NOMO-1 treated with dmso at 0.1 percent for 144 hours (cell line): Measurements from ENCODE around the gene IP6K1.

Source experiments
- DNase-seq: peaks from one replicate; lab custom pipeline; 2025; ENCODE audit not compliant: unreplicated experiment; lab: John Stamatoyannopoulos, UW

IP6K1 gene

DNA sequence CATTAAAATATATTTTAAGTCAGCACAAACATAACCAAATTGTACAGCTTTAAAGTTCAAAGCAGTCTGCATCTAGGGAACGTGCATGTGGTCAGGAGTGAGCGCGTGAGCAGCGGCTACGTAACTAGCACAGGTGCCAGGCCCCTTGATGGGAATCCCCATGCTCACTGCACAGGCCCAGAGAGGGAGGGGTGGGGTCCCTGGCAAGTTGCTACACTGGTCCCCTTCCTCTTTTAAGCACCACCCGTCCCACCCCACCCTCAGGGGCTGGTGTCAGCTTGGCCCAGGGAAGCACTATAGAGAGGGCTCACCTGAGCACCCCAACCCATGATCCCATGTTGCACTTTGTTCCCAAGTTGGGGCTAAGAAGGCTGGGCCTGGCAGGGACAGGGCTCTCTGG is 61.8 kb downstream of the IP6K1 start:
- DNase-seq = no peak

DNA sequence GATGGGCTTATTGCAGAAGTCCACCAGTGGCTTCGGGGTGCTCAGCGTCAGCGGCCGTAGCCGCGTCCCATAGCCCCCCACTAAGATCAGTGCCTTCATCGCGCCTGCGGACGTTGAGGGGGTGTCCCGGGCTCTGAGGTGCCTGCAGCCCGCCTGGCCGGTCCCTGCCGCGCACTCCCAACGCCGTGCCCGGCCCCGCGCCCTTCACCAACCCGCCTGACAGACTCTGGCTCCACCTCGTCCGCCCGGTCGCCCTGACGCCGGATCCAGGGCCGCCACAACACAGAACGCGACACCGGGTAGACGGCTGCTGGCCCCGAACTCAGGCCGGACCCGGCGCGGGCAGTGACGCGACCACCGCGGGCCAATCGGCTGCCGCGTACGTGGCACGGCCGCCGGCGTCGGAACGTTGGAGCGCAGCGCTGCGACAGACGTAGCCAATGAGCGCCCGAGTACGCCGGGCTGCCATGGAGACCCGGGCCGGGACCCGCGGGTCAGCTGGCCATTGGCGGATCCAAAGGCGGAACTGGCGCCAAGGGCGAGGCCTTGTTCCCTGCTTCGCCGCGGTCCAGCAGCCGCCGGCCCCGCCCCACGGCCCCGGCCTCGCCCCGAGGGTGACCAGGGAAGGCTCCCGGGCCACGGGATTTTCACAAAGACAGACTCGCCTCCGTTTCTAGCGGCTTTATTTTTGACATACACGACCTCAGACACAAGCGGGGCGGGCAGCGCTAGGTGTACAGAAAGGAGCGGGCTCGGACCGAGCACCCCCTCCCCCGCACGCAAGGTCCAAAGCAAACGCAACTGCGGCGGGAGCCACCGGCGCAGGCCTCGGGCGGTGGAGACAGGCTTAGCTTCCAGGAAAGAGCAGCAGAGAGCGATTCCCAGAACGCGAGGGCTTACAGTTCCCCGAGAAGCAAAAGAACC is 62.5 kb downstream of the IP6K1 start, which contains the start of gene GMPPB:
TSS of gene GMPPB (minus strand) at position 324 of the 924 bp plus-strand sequence. CDS start at position 99, 225 bp downstream.
- DNase-seq = peak; percentile 96

DNA sequence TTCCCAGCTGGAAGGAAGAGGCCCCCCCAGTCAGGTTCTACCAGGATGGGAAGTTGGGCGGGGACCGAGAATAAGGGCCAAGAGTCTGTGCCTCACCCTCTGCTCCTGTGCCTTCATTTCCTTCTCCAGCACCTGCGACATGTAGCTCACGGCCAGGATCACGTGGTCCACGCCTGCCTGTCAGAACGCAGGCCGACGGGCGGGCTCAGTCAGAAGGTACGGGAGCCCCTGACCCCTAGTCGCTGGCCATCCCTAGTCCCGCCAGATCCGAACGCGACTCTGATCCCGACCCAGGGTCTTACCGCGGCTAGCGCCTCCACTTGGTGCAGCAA is 63.1 kb downstream of the IP6K1 start:
- DNase-seq = peak; percentile 26

DNA sequence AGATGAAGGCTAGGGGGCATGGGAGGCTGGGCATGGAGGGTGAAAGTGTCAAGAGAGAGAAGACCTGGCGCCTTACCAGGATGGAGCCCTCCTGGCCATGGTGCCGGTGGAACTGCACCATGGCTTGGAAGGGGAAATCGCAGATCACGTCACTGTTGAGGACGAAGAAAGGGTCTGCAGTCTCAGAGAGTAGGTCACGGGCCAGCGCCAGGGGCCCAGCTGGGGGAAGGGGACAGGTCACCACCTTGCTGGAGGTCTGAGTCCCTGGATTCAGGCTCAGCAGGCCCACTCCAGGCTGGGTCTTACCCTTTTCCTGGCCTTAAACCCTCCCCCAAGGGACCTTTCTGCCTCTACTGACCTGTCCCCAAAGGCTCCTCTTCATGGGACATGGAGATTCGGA is 63.4 kb downstream of the IP6K1 start:
- no peak for DNase-seq

DNA sequence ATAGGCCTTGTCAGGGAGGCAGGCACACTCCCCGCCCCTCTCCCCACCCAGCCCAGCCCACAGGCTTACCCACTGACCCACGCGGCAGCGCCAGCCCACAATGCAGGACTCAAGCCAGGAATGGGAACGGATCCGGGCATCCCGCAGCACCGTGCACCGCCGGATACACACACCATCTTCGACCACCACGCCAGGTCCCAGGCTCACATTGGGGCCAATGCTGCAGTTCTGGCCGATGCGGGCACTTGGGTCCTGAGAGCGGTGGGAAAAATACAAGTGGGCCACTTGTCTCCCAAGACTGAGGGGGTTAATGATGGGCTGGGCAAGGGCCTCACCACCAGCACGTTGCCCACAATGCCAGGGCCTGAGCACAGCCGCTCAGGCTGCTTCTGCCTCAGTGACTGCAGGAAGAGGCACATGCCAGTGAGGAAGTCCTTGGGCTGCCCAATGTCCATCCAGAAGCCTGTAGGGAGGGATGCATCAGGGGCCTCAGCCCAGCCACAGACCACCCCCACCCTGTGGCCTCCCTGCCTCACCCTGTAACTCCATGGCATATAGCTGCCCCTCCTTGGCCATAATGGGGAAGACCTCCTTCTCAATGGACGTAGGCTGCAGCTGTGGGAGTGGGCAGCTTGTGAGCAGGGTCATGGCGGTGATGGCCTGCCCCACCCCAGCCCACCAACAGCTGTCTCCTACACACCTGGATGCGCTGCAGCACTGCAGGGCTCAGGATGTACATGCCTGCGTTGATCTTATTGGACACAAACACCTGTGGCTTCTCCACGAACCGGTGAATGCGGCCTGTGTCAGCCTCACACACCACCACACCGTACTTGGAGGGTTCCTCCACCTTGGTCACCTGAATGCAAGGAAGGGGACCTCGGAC is 64.2 kb downstream of the IP6K1 start:
- DNase-seq = no peak

DNA sequence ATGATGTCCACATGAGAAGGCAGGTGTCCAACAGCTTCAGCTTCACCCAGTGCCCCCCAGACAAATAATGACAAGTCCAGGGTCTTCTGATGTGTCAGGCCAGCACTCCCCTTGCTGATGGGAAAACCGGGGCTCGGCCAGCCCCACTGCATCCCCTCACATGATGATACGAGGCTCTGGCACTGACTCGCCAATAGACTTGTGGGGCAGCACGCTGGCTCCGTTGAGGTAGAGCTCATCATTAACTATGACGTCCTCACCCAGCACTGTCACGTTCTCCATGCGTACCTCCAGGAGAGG is 64.8 kb downstream of the IP6K1 start:
- DNase-seq = no peak

DNA sequence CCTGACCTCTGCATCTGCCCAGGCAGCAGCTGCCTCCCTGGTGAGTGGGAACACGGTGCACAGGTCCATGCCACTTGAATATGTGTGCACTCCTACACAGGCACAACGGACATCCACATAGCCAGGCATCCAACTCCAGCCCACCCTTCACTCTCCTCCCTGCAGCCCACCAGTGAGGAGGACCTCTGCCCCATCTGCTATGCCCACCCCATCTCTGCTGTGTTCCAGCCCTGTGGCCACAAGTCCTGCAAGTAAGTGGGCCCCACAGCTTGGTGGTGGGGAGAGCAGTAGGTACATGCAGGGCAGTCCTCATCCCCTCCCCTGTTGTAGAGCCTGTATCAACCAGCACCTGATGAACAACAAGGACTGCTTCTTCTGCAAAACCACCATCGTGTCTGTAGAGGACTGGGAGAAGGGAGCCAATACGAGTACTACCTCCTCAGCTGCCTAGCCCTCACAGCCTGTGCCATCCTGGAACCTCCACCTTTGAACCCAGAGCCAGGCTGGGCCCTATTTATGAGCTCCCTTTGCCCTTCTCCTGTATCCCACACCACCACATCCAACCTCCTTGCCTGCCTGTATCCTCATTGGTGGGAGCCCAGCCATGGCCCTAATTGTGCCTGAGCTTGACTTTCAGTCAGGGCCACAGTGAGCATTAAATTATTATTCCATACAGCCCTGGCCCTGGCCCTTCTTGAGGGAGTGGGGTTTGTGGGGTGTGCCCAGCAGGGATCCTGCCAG is 65.3 kb downstream of the IP6K1 start:
- DNase-seq = no peak

DNA sequence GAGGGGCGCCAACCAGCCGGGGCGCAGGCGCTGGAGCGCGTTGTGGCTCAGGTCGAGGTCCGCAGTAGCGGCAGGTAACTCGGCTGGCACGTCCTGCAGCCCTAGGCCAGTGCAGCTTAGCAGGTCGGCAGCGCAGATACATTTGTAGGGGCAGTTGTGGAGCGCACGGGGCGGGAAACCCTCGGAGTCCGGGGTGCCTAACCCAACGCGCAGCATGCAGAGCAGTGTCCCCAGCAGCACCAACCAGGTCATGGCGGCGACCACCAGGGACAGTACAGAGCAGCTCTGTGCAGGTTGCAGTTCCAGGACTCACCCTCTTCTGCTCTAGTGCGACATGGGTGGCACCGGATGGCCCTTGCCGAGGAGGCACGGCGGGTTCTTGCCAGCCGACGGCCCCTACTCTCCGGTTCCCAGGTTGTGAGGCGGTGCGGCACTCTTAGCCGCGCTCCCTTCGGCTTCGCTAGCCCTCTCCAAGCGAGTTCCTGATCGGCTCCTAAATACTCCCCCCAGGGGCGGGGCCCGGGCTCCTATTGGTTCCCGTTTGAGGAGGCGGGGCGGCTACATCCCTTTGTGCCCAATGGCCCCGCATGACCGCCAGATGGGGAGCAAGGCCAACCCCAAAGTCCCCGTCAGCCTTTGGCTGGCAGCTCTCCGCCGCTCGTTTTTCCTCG is 67.0 kb downstream of the IP6K1 start, which contains the start of gene AMIGO3:
TSS of gene AMIGO3 (minus strand) at position 471 of the 671 bp plus-strand sequence. CDS start at position 252, 219 bp downstream.
- DNase-seq = peak; percentile 73

DNA sequence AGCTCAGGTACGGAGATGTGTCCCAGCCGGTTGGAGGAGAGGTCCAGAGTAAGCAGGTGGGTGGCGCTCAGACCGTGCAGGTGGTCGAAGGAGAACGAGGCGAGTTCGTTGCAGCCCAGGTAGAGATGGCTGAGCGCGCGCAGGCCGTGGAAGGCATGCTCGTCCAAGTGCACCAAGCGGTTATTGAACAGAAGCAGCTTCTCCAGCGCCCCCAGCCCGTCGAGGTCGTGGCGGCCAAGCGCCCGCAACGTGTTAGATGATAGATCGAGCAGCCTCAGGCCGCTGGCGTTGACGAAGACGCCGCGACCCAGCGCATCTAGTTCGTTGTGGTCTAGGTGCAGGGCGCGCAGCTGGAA is 67.5 kb downstream of the IP6K1 start:
- DNase-seq = no peak

DNA sequence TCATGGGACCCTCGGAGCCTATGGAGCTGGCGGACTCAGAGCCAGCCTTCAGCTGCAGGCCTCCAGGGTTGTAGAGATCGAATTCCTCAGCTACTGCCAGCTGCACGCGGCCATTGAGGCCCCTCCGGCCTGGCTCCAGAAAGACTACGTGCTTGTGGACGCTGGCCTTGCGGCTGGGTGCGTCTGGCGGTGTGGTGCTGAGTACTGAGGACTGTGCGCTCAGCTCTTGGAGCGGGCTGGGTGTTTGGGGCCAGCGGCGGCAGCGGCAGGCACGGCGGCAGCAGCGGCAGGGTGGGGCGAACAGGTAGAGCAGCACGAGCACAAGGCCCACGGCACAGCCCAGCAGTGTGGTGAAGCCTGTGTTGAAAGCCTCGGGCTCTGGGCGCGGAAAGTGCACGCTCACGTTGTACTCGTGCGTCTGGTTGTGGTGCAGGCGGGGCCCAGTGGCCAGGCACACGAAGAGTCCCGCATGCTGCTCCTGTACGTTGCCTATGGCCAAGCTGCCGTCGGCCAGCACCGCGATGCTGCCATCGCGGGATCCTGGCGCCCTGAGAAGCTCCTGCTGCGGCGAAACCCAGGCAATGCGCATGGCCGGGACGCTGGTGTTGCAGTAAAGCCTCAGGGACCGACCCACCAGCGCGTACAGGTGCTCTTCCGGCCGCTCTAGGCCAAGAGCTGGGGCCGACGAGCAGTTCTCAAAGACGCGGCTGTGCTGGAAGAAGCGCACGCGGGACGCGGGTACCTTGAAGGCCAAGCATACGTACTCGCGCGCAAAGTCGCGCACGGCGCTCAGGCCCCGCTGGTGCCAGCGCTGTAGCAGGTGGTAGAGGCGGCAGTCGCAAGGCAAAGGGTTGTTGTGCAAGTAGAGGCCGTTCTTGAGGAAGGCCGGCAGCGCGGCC is 68.1 kb downstream of the IP6K1 start:
- DNase-seq = no peak

DNA sequence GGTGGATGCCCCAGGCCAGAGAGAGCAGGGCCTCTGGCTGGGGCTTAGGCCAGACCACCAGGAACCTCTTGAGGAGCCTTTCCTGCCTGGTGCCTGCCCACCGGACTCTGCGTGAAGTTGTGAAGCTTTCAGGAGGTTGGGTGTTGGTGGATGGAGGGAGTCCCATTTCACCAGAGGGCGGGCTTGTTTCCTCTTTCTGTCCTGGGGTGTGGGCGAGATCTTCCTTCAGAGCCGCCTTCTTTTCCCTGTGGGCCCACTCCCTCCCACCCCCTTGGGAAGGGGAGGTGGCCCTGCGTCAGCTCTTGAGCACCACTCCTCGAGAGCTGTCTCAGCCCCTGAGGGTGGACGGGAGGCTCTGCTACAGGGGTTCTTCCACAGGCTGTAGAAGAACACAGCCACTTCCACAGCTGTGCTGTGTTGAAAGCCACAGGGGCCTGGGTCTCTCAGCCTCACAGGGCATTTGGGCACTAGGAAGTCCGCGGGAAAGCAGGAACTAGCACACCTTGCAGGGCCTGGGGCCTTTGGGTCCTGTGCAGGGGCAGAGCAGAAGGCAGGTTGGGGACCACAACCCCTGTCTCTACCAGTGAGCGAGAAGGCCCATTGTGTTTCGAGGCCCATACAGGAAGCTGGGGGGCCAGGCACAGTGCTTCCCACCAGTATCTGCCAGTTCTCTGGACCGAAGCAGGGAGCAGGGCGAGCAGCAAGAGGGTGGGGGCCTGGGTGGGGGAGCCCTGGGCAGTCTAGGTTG is 69.0 kb downstream of the IP6K1 start:
- no peak for DNase-seq

DNA sequence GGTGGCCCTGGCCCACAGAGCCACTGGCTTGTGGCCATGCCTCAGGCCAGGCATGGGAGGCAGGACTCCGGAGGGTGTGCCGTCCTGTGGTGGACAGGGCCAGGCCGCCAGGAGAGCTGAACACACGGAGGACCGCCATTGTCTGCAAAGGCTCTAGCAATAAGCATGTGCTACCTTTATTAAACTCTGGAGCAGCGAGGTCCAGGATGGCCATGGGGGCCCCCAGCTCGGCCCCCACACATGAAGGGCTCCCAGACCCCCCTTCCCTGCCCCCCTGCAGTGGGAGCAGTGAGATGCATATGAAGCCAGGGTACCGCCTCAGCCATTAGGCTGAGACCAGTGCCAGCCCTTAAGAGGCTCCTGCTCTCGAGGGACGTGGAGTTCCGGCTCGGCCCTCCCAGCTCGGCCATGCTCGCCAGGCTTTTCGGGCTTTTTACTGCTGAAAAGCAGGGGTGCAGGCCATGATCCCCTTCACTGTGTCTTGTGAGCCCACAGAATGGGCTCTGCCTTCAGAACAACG is 69.6 kb downstream of the IP6K1 start:
- DNase-seq = no peak

DNA sequence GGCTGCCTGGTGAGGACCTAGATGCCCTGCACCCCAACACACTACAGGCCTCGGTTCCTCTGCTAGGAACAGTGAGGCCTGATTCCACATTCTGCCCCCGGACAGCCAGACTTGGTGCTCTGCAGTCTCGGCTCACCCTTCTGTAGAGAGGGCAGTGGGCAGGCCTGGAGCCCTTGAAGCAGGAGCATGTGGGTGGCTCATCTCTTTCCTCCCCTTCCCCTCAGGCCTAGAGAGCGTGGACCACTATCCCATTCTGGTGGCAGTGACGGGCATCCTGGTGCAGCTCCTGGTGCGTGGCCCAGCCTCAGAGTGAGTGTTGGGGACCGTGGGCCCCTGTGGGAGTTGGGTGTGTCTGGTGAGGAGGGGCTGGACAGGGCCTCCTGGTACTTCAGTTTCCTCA is 70.2 kb downstream of the IP6K1 start:
- DNase-seq = no peak

DNA sequence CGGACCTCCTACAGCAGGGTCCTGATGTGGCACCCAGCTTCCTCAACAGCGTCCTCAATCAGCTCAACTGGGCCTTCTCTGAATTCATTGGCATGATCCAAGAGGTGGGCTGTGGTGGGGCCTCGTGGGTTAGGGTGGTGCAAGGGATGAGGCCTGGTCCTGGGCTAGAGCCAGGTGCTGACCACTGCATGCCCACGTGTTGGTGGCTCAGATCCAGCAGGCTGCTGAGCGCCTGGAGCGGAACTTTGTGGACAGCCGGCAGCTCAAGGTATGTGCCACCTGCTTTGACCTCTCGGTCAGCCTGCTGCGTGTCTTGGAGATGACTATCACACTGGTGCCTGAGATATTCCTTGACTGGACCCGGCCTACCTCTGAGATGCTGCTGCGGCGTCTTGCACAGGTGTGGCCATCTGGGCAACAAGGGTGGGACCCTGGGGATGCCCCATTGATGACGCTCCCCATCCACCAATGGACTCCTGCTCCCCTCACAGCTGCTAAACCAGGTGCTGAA is 70.7 kb downstream of the IP6K1 start:
- DNase-seq = no peak

DNA sequence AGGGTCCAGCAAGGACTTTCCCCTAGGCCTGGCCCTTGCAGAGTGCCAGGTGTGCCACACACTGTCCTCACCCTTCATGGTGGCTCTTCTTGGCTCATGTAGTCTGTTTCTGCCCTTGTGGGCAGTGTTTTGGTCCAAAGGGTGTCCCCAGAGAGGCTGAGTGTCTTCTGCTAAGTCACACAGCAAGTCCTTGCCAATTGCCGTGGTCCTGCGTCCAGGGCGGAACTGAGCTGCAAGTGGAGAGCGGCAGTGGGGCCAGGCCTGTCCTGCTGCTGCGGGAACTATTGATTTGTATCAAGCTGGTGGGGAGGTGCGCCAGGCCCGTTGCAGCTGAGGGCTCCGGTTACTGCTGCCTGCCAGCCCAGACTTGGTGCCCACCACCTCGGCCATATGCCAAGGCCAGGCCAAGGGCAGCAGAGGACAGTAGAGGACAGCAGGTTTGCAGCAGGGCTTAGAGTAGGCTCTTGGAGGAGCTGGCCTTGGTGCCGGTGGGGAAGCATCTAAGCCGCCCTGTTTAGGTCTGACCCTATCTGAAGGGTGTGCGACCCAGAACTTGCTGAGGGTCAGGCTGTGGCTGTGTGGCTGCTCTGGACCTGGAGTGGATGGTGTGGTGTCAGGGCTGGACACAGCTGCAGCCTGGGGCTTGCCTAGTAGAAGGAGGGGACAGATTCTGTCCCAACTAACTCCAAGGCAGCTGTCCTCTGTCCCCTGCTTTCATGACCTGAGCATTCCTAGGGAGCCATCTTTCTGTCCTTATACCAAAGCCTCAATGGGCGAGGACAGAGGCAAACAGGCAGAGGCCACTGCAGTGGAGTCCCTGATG is 71.4 kb downstream of the IP6K1 start:
- DNase-seq = no peak

DNA sequence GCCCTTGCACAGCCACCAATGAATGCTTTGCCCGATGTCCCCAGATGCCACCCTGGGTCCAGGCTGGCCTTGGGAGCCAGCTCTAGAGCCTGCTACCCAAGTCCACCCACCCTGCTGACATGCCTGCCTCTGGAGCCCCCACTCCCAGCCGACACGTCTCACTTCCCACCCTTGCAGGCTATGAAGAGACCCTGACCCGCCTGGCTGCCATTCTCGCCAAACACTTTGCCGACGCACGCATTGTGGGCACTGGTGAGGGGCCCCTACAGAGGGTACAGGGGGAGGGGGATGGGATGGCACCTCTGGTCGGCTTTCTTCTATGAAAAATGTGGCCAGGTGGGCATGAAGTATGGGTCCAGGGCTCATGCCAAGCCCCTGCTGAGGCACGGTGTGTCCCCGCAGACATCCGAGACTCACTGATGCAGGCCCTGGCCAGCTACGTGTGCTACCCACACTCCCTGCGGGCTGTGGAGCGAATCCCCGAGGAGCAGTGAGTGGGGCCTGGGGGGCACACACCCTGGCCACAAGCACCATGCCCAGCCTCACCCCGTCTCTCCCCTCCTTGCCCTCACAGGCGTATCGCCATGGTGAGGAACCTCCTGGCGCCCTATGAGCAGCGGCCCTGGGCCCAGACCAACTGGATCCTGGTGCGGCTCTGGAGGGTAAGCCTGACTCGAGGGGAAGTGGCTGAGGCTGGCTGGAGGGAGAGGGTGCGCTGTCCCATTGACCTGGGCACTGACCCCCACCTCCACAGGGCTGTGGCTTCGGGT is 72.8 kb downstream of the IP6K1 start:
- DNase-seq = no peak
